K562 (cell line): ENCODE measurements around the gene LMNA. TPM values are rescaled to one million over a fixed set of nuclear protein-coding genes. Genes with fewer than 3 reads are reported as not detected.
A peak's percentile ranks its signal among the peaks of the same experiment; 100 is the strongest.

ENCODE experiments used
- ATAC-seq: fragments of 200-7000 bp; cut with Tn5 transposase; 3 replicates; pipeline ENCODE4 v1.9.1; 2020; ENCODE audit warnings: moderate library complexity
- BruUV-seq: library from RNA; stranded (reverse); fragments of 400-500 nt; replicated peaks from 2 replicates; lab custom pipeline; 2021; lab: Mats Ljungman, UMichigan
- CTCF ChIA-PET: fragments of 300-600 bp; formaldehyde crosslinking; extraction: SDS; loops from one replicate; lab custom pipeline; 2021; ENCODE audit warnings: low intra/inter-chr PET ratio; lab: Yijun Ruan, JAX
- POLR2A ChIA-PET: fragments of 300-600, 350-650 bp; sonication (Branson Sonifier 250); formaldehyde crosslinking; extraction: SDS; loops from one replicate; lab custom pipeline; 2021; ENCODE audit warnings: antibody characterized with exemption, inconsistent platforms; lab: Yijun Ruan, JAX
- DNase-seq, 4 experiments: peaks; one replicate each; pipeline versions ENCODE4 v3.0.0 to v3.0.0-alpha.2; 2011 to 2018; ENCODE audit warnings: low spot score in 3 of 4, mixed read lengths in 3 of 4; ENCODE audit errors: extremely low read depth in 1 of 4
- FAIRE-seq: peaks from 2 replicates; lab custom pipeline; 2011; peaks lifted over from hg19 to GRCh38; lab: Jason Lieb, UNC
- H2AFZ ChIP-seq: 2 replicates; pipeline ENCODE4 v1.6.0; 2011; ENCODE audit warnings: low read depth, low read length, control low read depth, inconsistent platforms
- H3K27ac ChIP-seq: fragments of 200-600 bp; 3 replicates; pipeline ENCODE4 v1.8.0; 2011; ENCODE audit warnings: low read depth, mild to moderate bottlenecking, control low read depth, inconsistent platforms, low read length, moderate library complexity, mixed read lengths; ENCODE audit errors: extremely low read depth
- H3K27me3 ChIP-seq, 2 experiments: fragments of 300-600 bp in 1 of 2; 2 replicates in 1 of 2; 3 replicates in 1 of 2; pipeline versions ENCODE4 v1.6.0 to v1.8.0; 2011; ENCODE audit warnings: inconsistent platforms in 2 of 2, low read length in 2 of 2, mild to moderate bottlenecking in 1 of 2, mixed read lengths in 1 of 2, moderate library complexity in 1 of 2; ENCODE audit not compliant: control insufficient read depth in 2 of 2, insufficient read depth in 2 of 2
- H3K36me3 ChIP-seq: fragments of 300-600 bp; 3 replicates; pipeline ENCODE4 v1.8.0; 2011; ENCODE audit warnings: mild to moderate bottlenecking, low read length, inconsistent platforms; ENCODE audit not compliant: control insufficient read depth, insufficient read depth
- H3K4me1 ChIP-seq, 2 experiments: fragments of 200-600 bp in 1 of 2; replicated peaks in 1 of 2; 2 replicates in 1 of 2; 3 replicates in 1 of 2; pipeline versions ENCODE4 v1.5.1 to v1.8.0; 2011; ENCODE audit warnings: inconsistent platforms in 2 of 2, low read length in 2 of 2, mild to moderate bottlenecking in 1 of 2, mixed read lengths in 1 of 2, moderate library complexity in 1 of 2; ENCODE audit not compliant: control insufficient read depth in 2 of 2, insufficient read depth in 2 of 2
- H3K4me2 ChIP-seq: 2 replicates; pipeline ENCODE4 v1.6.1; 2011; ENCODE audit warnings: low read length, control low read depth, inconsistent platforms, mixed read lengths; ENCODE audit not compliant: insufficient read depth
- H3K4me3 ChIP-seq: fragments of 200-600 bp; sonication (generic), shearing (Covaris generic); 2 replicates; pipeline ENCODE4 v1.5.1; 2016; ENCODE audit warnings: control low read depth, inconsistent platforms
- H3K79me2 ChIP-seq: fragments of 200-600 bp; 3 replicates; pipeline ENCODE4 v1.8.0; 2011; ENCODE audit warnings: low read length, inconsistent platforms; ENCODE audit not compliant: control insufficient read depth, insufficient read depth
- H3K9ac ChIP-seq, 2 experiments: 2 replicates each; pipeline versions ENCODE4 v1.6.0 to v1.6.1; 2011; ENCODE audit warnings: low read depth in 2 of 2, low read length in 2 of 2, control low read depth in 1 of 2, inconsistent platforms in 1 of 2, mild to moderate bottlenecking in 1 of 2, mixed read lengths in 1 of 2; ENCODE audit not compliant: insufficient read depth in 1 of 2
- H3K9me1 ChIP-seq: one replicate; pipeline ENCODE4 v1.6.0; 2011; ENCODE audit warnings: inconsistent platforms, mild to moderate bottlenecking, low read length, moderate library complexity; ENCODE audit not compliant: control insufficient read depth, insufficient read depth
- H3K9me3 ChIP-seq: replicated peaks from 2 replicates; pipeline ENCODE4 v1.5.1; 2011; ENCODE audit warnings: low read depth, low read length, inconsistent platforms; ENCODE audit not compliant: control insufficient read depth, insufficient read depth
- H4K20me1 ChIP-seq: replicated peaks from 2 replicates; pipeline ENCODE4 v1.6.1; 2011; ENCODE audit warnings: low read length, inconsistent platforms, mixed read lengths; ENCODE audit not compliant: control insufficient read depth, insufficient read depth
- CTBP1 ChIP-seq: fragments of 450-650 bp; IDR thresholded peaks from 2 replicates; pipeline ENCODE4 v1.6.1; 2016; ENCODE audit warnings: borderline replicate concordance
- DIDO1 ChIP-seq: fragments of 450-650 bp; IDR thresholded peaks from 2 replicates; pipeline ENCODE4 v1.6.1; 2016; ENCODE audit warnings: low read depth, missing biosample characterization, missing genetic modification characterization
- FOXP1 ChIP-seq: sonication (generic); formaldehyde crosslinking; IDR thresholded peaks from 2 replicates; pipeline ENCODE4 v1.8.0; 2022; ENCODE audit warnings: mild to moderate bottlenecking, missing genetic modification reagents
- ILF3 ChIP-seq: fragments of 450-650 bp; IDR thresholded peaks from 2 replicates; pipeline ENCODE4 v1.6.1; 2018; ENCODE audit warnings: antibody characterized with exemption, mild to moderate bottlenecking, moderate library complexity, borderline replicate concordance
- JUN ChIP-seq, 2 experiments: sonication (generic) in 1 of 2; formaldehyde crosslinking in 1 of 2; IDR thresholded peaks; 2 replicates each; pipeline versions ENCODE4 v1.6.1 to v1.8.0; 2012 to 2022; ENCODE audit warnings: borderline replicate concordance in 2 of 2, mild to moderate bottlenecking in 2 of 2, improper control_type of control experiment in 1 of 2, low read depth in 1 of 2, low read length in 1 of 2, missing genetic modification reagents in 1 of 2
- NR2C2 ChIP-seq, 2 experiments: fragments of 200-800 bp in 1 of 2; sonication (Bioruptor generic) in 1 of 2; sonication (generic) in 1 of 2; formaldehyde crosslinking in 1 of 2; IDR thresholded peaks; 2 replicates each; pipeline versions ENCODE4 v1.6.1 to v1.8.0; 2016 to 2022; ENCODE audit warnings: mild to moderate bottlenecking in 1 of 2, missing compliant biosample characterization in 1 of 2, missing genetic modification characterization in 1 of 2, missing genetic modification reagents in 1 of 2
- POLR3A ChIP-seq: IDR thresholded peaks from 2 replicates; pipeline ENCODE4 v1.6.1; 2011; ENCODE audit warnings: borderline replicate concordance, mild to moderate bottlenecking, moderate library complexity; ENCODE audit not compliant: insufficient read length, insufficient read depth; ENCODE audit errors: extremely low read depth
- RBM22 ChIP-seq: fragments of 200-400 bp; formaldehyde crosslinking; IDR thresholded peaks from 2 replicates; pipeline ENCODE4 v1.6.1; 2018; ENCODE audit warnings: low read length, low read depth; ENCODE audit not compliant: poor library complexity, severe bottlenecking
- SMARCC2 ChIP-seq: fragments of 450-650 bp; IDR thresholded peaks from 2 replicates; pipeline ENCODE4 v1.6.1; 2017; ENCODE audit warnings: antibody characterized with exemption, moderate library complexity, mild to moderate bottlenecking, low read depth
- SREBF2 ChIP-seq: sonication (generic); formaldehyde crosslinking; IDR thresholded peaks from 2 replicates; pipeline ENCODE4 v1.4.0; 2020; ENCODE audit warnings: mild to moderate bottlenecking, missing genetic modification reagents
- ZFP36 ChIP-seq: fragments of 150-350 bp; IDR thresholded peaks from 2 replicates; pipeline ENCODE4 v1.6.1; 2018; ENCODE audit warnings: low read length, low read depth; ENCODE audit not compliant: partially characterized antibody
- WGBS: fragments of 100-300 bp; shearing (Covaris generic); methylation state at CpG from one replicate; pipeline ENCODE4 v1.1.6; 2016; ENCODE audit warnings: low coverage, mixed read lengths; ENCODE audit not compliant: insufficient coverage; ENCODE audit errors: missing lambda C conversion rate; 5-methylcytosine and 5-hydroxymethylcytosine counted together
- in situ Hi-C: fragments of 300-500 bp; cut with MboI; formaldehyde crosslinking; loops from 4 replicates; pipeline ENCODE4 v1.15.0; 2018; ENCODE audit warnings: inconsistent platforms, mixed read lengths
- intact Hi-C: fragments of 100-400 bp; cut with micrococcal nuclease; formaldehyde crosslinking; loops from 2 replicates; pipeline ENCODE4 v1.14.2; 2022
- polyA plus RNA-seq, 8 experiments: library from polyadenylated mRNA; depleted of rRNA in 4 of 8; stranded (reverse) in 5 of 8; unstranded in 3 of 8; fragments of >200 nt; fragmentation: Nextera tagmentation in 2 of 8; fragmentation: Illumina TruSeq in 1 of 8; extraction: Ambion mirVana in 2 of 8; extraction: Trizol in 1 of 8; gene quantifications; 2 replicates each; pipeline versions ENCODE4 v1.2.1 to v1.2.3, GENCODE V29; 2011 to 2014; ENCODE audit warnings: inconsistent platforms in 1 of 8, missing spikeins in 1 of 8
- total RNA-seq, 7 experiments: library from RNA; depleted of rRNA in 6 of 7; stranded (reverse); fragments of >200 nt in 6 of 7; fragmentation: Illumina TruSeq in 2 of 7; extraction: Trizol in 2 of 7; gene quantifications; 2 replicates each; pipeline versions ENCODE4 v1.2.1 to v1.2.3, GENCODE V29; 2011 to 2021; ENCODE audit warnings: low replicate concordance in 1 of 7
- TF ChIP-seq, protein P1 (sequence below): fragments of 450-650 bp; IDR thresholded peaks from 2 replicates; pipeline ENCODE4 v1.6.1; 2016; ENCODE audit warnings: antibody characterized with exemption
- TF ChIP-seq, protein P2 (sequence below): fragments of 250-450 bp; sonication (Bioruptor Pico); IDR thresholded peaks from 2 replicates; pipeline ENCODE4 v1.8.0; 2021; ENCODE audit warnings: moderate library complexity, mild to moderate bottlenecking, inconsistent platforms
- TF ChIP-seq, protein P3 (sequence below): fragments of 250-450 bp; sonication (Bioruptor Pico); IDR thresholded peaks from 2 replicates; pipeline ENCODE4 v1.6.1; 2021; ENCODE audit warnings: mild to moderate bottlenecking
- TF ChIP-seq, protein P4 (sequence below): sonication (generic); formaldehyde crosslinking; IDR thresholded peaks from 2 replicates; pipeline ENCODE4 v1.8.1; 2022; ENCODE audit warnings: missing genetic modification reagents

The LMNA gene
- total and polyA plus RNA-seq, 9 of the 15 experiments (the other 6 are each of a cell fraction or from before 2014, with no cell fraction given), result 1.00 to 347 (median 88.2) TPM

DNA sequence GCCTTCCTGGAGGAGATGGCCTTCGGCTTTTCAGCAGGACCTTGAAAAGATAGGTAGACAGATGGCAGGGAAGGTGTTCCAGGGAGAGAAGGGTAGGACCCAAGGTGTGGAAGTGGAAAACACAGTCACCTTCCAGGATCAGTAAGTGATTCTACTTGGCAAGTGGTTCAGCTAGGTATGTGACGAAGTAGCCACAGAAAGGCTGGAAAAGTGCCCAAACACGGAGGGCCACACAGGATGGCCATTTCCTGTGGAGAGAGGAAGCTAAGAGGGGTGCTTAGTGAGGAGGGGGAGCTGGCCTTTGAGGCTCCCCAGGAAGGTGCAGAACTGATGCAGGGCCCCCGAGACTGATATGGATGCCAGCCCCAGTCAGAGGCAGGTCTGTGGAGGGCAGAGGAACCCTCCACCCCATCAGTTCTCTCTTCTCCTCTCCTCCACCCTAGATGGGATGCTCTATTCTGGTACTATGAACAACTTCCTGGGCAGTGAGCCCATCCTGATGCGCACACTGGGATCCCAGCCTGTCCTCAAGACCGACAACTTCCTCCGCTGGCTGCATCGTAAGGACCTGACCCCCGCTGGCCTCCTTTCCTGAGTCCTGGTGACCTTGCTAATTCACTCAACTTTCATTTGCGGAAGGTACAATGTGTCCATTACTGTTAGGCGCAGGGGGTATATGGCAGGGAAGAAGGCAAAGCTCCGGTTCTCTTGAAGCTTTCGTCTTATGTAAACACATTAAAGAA lies 45.7 kb downstream of the LMNA start:
- intact Hi-C loops (no loop called here), in situ Hi-C loops (no loop called here)
- H4K20me1 ChIP-seq, result no peaks in the 10 kb centered on the region
- H2AFZ ChIP-seq, result peak overlapping the region; percentile 97
- ATAC-seq (peak; percentile 5; the same call in 2 of the 3 replicates), DNase-seq (no peak), FAIRE-seq (no peak)
- peaks cover 23% of the 10 kb centered on the region in 2 experiments for H3K4me1 ChIP-seq
- H3K4me2 ChIP-seq, result peak overlapping the region; percentile 85
- ChIA-PET CTCF (no interaction called here), POLR2A (interaction anchor here (0.6 to 1.6 kb wide), 3 partner anchors 10 to 53 kb away, joined by 3 to 6 read pairs (median 6); partner anchors contain the start of gene PMF1)
- H3K4me3 ChIP-seq, result peak overlapping the region; percentile 37
- H3K27me3 ChIP-seq, result no peaks in the 10 kb centered on the region
- no TSS peak for BruUV-seq
- H3K9ac ChIP-seq, result peak overlapping the region; percentile 61 to 84
- H3K27ac ChIP-seq, result peak overlapping the region; percentile 60; the same call in 1 of the 3 replicates
- H3K36me3 ChIP-seq, result no peaks in the 10 kb centered on the region
- H3K79me2 ChIP-seq, result no peaks in the 10 kb centered on the region
- 52% methylated on average over 10 of the region's 13 CpGs for WGBS
- H3K9me3 ChIP-seq, result no peaks in the 10 kb centered on the region
- H3K9me1 ChIP-seq, result no peaks in the 10 kb centered on the region
- TF ChIP-seq, protein P1, sequence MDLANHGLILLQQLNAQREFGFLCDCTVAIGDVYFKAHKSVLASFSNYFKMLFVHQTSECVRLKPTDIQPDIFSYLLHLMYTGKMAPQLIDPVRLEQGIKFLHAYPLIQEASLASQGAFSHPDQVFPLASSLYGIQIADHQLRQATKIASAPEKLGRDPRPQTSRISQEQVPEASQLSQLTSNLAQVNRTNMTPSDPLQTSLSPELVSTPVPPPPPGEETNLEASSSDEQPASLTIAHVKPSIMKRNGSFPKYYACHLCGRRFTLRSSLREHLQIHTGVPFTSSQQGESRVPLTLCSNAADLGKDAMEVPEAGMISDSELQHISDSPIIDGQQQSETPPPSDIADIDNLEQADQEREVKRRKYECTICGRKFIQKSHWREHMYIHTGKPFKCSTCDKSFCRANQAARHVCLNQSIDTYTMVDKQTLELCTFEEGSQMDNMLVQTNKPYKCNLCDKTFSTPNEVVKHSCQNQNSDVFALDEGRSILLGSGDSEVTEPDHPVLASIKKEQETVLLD, result no peak
- no peak for TF ChIP-seq DIDO1
- TF ChIP-seq, protein P2, sequence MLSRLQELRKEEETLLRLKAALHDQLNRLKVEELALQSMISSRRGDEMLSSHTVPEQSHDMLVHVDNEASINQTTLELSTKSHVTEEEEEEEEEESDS, result no peak
- peak; percentile 20 for TF ChIP-seq ZFP36
- TF ChIP-seq, protein P3, sequence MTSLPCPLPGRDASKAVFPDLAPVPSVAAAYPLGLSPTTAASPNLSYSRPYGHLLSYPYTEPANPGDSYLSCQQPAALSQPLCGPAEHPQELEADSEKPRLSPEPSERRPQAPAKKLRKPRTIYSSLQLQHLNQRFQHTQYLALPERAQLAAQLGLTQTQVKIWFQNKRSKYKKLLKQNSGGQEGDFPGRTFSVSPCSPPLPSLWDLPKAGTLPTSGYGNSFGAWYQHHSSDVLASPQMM (CRISPR knock-in tag), result no peak
- TF ChIP-seq SMARCC2, result no peak
- peak; percentile 14; the same call in 1 of the 2 replicates for TF ChIP-seq CTBP1
- 0 out of 2 replicates have a peak, but pooled peaks have one; percentile 32 for TF ChIP-seq FOXP1
- TF ChIP-seq RBM22, result no peak
- TF ChIP-seq, protein P4, sequence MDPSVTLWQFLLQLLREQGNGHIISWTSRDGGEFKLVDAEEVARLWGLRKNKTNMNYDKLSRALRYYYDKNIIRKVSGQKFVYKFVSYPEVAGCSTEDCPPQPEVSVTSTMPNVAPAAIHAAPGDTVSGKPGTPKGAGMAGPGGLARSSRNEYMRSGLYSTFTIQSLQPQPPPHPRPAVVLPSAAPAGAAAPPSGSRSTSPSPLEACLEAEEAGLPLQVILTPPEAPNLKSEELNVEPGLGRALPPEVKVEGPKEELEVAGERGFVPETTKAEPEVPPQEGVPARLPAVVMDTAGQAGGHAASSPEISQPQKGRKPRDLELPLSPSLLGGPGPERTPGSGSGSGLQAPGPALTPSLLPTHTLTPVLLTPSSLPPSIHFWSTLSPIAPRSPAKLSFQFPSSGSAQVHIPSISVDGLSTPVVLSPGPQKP, result no peak
- TF ChIP-seq JUN (IDR thresholded peaks at IDR 0.05; ENCODE audit: borderline replicate concordance, low read depth, low read length), result no peak
- peak; percentile 8; the same call in 1 of the 2 replicates for TF ChIP-seq JUN (CRISPR knock-in tag; IDR thresholded peaks at IDR 0.05; ENCODE audit: borderline replicate concordance)
- 0 out of 2 replicates have a peak, but pooled peaks have one; percentile 23 for TF ChIP-seq NR2C2 (CRISPR knock-in tag; IDR thresholded peaks at IDR 0.05)
- TF ChIP-seq NR2C2 (tag; IDR thresholded peaks at IDR 0.05), result no peak
- no peak for TF ChIP-seq SREBF2 (CRISPR knock-in tag)
- TF ChIP-seq ILF3, result no peak
- no peak for TF ChIP-seq POLR3A
